ENCODE measurements around the gene OR6N1. TPM values are rescaled to one million over a fixed set of nuclear protein-coding genes. Genes with fewer than 3 reads are reported as not detected.

The OR6N1 gene
- polyA plus RNA-seq, 1 experiment, result not detected

DNA sequence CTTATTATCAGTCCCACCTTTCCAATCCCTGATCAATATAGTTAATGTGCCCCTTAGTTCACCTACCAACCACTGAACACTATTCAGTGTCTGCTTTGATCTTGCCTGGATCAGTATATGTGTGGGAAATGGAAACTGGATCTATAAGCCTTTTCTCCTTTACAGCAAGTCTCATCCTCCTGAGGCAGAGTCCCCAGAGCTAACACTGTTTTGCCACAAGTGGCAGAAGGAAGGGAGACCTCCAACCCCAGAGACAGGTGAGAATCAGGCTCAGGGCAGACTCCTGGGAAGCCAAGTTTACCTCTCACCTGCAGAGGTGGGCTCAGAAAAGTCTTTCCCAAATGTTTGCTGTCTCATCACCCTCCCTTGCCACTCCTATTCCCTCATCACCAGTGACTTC is 9.1 kb upstream of the OR6N1 start, which contains the start of gene OR6N2:
Gene OR6N2, minus strand, starts transcription at position 101 of the 400 bp plus-strand sequence. CDS start 3,569 bp downstream, outside the sequence.
- H3K9me3 ChIP-seq (ENCODE audit: control insufficient read depth, insufficient read depth, low read length), result no peaks in the 10 kb centered on the region
- POLR2A ChIA-PET, result no interaction called here
- H3K27ac ChIP-seq (ENCODE audit: low read depth, low read length), result no peak within 1 kb of the TSS
- CTCF ChIA-PET, result no interaction called here
- TF ChIP-seq, protein P1, sequence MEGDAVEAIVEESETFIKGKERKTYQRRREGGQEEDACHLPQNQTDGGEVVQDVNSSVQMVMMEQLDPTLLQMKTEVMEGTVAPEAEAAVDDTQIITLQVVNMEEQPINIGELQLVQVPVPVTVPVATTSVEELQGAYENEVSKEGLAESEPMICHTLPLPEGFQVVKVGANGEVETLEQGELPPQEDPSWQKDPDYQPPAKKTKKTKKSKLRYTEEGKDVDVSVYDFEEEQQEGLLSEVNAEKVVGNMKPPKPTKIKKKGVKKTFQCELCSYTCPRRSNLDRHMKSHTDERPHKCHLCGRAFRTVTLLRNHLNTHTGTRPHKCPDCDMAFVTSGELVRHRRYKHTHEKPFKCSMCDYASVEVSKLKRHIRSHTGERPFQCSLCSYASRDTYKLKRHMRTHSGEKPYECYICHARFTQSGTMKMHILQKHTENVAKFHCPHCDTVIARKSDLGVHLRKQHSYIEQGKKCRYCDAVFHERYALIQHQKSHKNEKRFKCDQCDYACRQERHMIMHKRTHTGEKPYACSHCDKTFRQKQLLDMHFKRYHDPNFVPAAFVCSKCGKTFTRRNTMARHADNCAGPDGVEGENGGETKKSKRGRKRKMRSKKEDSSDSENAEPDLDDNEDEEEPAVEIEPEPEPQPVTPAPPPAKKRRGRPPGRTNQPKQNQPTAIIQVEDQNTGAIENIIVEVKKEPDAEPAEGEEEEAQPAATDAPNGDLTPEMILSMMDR (IDR thresholded peaks at IDR 0.05; ENCODE audit: low read depth, low read length), result no peak
- no peaks in the 10 kb centered on the region for H3K27me3 ChIP-seq (ENCODE audit: control insufficient read depth, insufficient read depth, low read length)
- no peak for DNase-seq (ENCODE audit: low read depth, low spot score)
- no peak within 1 kb of the TSS for H3K4me3 ChIP-seq (ENCODE audit: low read depth, low read length)

DNA sequence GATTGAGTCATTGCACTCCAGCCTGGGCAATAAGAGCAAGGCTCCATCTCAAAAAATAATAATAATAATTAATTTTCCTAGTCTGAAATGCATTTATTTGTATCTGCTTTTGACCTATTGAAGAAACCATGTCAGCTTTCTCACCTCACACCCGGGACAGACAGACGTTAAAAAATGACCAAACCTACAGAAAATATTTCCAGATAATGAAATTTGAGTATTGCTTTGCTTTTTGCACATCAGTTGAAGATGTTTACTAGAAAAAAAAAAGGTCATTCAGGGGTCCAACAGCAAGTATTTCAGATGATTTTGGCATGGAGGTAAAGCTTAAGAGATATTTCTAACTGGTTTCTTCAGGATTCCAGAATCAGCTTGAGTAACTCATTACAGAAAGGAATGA is 17.6 kb downstream of the OR6N1 start, which contains the start of gene OR6K6:
Gene OR6K6, plus strand, starts transcription at position 301 of the 400 bp plus-strand sequence. CDS start 168 bp downstream, outside the sequence.
- H3K4me3 ChIP-seq (ENCODE audit: low read depth, low read length), result no peak within 1 kb of the TSS
- H3K27me3 ChIP-seq (ENCODE audit: control insufficient read depth, insufficient read depth, low read length), result no peaks in the 10 kb centered on the region
- CTCF ChIA-PET, result no interaction called here
- DNase-seq (ENCODE audit: low read depth, low spot score), result no peak
- H3K9me3 ChIP-seq (ENCODE audit: control insufficient read depth, insufficient read depth, low read length), result peaks cover 3% of the 10 kb centered on the region; the same call in 1 of the 2 replicates
- TF ChIP-seq, protein P1 (IDR thresholded peaks at IDR 0.05; ENCODE audit: low read depth, low read length), result no peak
- H3K27ac ChIP-seq (ENCODE audit: low read depth, low read length), result no peak within 1 kb of the TSS
- POLR2A ChIA-PET, result no interaction called here

DNA sequence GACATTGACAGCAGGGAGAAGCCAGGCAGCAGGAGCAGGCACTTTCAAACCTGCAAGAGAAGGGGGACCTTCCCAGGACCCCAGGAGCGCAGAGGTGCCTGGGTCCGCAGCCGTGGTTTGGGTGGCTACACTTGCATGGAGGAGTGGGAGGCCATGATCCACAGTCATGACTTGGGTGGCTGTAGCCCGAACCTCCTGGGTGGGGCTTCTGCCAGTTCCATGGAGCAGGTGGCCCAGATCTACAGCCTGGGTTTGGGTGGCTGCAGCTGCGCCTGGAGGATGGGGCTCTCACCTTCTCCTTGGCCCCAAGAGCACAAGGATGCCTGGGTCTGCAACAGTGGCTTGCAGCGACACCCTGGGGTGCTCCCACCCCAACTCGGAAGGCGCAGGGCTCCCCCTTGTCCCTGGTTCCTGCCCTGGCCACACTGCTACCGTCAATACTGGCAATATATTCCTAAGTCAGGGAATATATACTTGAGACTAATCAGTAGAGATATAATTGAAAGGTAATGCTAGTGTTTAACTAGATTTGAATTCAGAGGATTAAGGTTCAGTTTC is 19.8 kb downstream of the OR6N1 start:
- TF ChIP-seq, protein P1 (IDR thresholded peaks at IDR 0.05; ENCODE audit: low read depth, low read length), result no peak
- no peak for DNase-seq (ENCODE audit: low read depth, low spot score)

DNA sequence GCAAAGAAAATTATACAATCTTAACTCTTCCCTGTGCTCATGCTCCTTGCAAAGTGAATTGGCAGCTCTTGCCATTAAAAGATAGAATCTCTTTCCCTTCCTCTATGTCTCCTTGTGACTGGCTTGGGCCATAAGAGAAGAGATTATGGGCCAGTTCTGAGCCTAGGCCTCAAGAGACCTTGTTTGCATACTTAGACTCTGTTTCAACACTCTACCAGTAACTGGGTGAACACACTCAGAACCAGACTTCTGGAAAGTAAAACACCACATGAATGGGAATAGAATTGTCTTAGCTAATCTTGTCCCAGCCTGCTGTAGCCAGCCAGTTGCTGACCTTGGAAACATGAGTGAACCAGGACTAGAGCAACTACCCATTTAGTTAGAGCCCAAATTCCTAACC is 36.1 kb downstream of the OR6N1 start:
- TF ChIP-seq, protein P1 (IDR thresholded peaks at IDR 0.05; ENCODE audit: low read depth, low read length), result no peak
- DNase-seq (ENCODE audit: low read depth, low spot score), result no peak
- H3K27me3 ChIP-seq (ENCODE audit: control insufficient read depth, insufficient read depth, low read length), result no peaks in the 10 kb centered on the region
- H3K9me3 ChIP-seq (ENCODE audit: control insufficient read depth, insufficient read depth, low read length), result no peaks in the 10 kb centered on the region
- CTCF ChIA-PET, result no interaction called here
- no peak overlapping the region for H3K4me3 ChIP-seq (ENCODE audit: low read depth, low read length)
- POLR2A ChIA-PET, result no interaction called here
- H3K27ac ChIP-seq (ENCODE audit: low read depth, low read length), result no peak overlapping the region

More for the DNA sequence above, 19.8 kb downstream of the OR6N1 start:
- H3K27me3 ChIP-seq (ENCODE audit: control insufficient read depth, insufficient read depth, low read length), result no peaks in the 10 kb centered on the region
- POLR2A ChIA-PET, result no interaction called here
- peaks cover 3% of the 10 kb centered on the region; the same call in 1 of the 2 replicates for H3K9me3 ChIP-seq (ENCODE audit: control insufficient read depth, insufficient read depth, low read length)
- CTCF ChIA-PET, result no interaction called here
- no peak overlapping the region for H3K27ac ChIP-seq (ENCODE audit: low read depth, low read length)
- H3K4me3 ChIP-seq (ENCODE audit: low read depth, low read length), result no peak overlapping the region

DNA sequence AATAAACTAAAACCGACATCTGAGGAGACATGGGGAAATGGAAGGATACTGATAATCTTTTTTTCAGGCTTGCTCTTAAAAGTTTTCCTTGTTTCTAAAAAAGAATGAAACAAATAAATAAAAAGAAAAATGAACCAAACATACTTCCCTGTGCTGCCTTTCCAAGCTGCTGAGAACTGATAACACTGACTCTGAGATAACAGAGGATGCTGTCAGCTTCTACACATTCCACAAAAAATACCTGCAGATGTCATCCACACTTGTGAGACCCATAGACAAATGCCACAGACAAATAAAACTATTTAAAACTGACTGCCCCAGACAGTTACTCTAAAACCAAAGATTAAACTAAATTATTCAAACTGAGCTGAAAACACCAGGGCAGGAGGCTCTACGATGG is 39.5 kb downstream of the OR6N1 start:
- H3K9me3 ChIP-seq (ENCODE audit: control insufficient read depth, insufficient read depth, low read length), result no peaks in the 10 kb centered on the region
- no peak for DNase-seq (ENCODE audit: low read depth, low spot score)
- ChIA-PET POLR2A (no interaction called here), CTCF (no interaction called here)
- no peak overlapping the region for H3K27ac ChIP-seq (ENCODE audit: low read depth, low read length)
- TF ChIP-seq, protein P1 (IDR thresholded peaks at IDR 0.05; ENCODE audit: low read depth, low read length), result no peak
- no peaks in the 10 kb centered on the region for H3K27me3 ChIP-seq (ENCODE audit: control insufficient read depth, insufficient read depth, low read length)
- H3K4me3 ChIP-seq (ENCODE audit: low read depth, low read length), result no peak overlapping the region
